Right forelimb (tissue), 1 donor: ENCODE measurements around the gene RHBDL2.
"Not testable (repeated sequence)": the region's sequence is repeated elsewhere in the genome, so short reads cannot be mapped to it uniquely, and the experiment has no call there.

Source experiments
- DNase-seq: peaks from one replicate; pipeline ENCODE4 v3.0.0-alpha.2; 2018

RHBDL2 gene

GRCh38 chr1:38873027-38873969, 68.3 kb downstream of the RHBDL2 start, which contains the start of gene MYCBP:
Gene MYCBP, minus strand, starts transcription at chr1:38873348. Its CDS starts 43 bp downstream, at chr1:38873305.
- DNase-seq = peak; percentile 97

DNA sequence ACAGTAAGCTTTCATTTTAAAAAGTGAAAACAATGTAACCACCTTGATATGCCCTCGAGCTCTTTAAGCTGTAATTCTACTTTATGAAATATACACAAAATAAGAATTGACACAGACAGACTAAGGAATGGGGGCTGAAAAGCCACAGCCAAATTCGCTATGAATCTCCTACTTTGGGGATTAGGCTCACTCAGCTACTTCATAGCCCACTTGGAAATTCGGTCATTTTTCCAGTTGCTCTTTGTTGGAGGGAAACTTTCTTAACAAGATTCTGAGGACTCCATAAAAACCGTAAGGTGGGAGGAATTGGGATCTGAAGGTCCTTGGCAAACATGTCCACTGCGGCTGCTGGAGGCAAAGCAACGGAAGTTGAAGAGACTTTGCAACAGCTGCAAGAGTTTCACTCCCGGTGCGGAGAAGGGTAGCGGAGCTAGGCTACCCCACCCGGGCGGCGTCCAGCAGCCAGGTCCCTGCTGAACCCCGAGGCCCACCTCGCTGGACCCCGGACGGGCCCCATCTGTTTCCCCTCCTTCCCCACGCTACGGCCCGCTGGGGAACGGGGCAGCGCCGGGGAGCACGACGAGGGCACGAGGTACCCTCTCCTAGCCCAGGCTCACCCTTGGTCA, 69.1 kb downstream of the RHBDL2 start:
- DNase-seq = peak; percentile 55

DNA sequence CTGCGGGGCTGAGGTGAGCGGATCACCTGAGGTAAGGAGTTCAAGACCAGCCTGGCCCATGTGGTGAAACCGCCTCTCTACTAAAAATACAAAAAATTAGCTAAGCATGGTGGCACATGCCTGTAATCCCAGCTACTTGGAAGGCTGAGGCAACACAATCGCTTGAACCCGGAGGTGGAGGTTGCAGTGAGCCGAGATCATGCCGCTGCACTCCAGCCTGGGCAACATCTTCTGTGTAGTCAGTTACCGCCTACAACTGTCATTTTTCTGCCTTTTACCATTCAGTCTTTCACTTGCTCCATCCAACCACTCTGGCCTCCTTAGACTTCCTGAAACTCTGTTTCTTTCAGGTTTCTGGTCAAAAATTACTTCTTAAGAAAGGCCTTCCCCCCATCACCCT, 70.6 kb downstream of the RHBDL2 start:
- DNase-seq = no peak

GRCh38 chr1:38867208-38867607, 74.4 kb downstream of the RHBDL2 start:
- DNase-seq = no peak

GRCh38 chr1:38865112-38865715, 76.4 kb downstream of the RHBDL2 start:
- DNase-seq = no peak

- DNase-seq = no peak
These were observed 81.2 kb downstream of the RHBDL2 start for GRCh38 chr1:38860454-38860795.

DNA sequence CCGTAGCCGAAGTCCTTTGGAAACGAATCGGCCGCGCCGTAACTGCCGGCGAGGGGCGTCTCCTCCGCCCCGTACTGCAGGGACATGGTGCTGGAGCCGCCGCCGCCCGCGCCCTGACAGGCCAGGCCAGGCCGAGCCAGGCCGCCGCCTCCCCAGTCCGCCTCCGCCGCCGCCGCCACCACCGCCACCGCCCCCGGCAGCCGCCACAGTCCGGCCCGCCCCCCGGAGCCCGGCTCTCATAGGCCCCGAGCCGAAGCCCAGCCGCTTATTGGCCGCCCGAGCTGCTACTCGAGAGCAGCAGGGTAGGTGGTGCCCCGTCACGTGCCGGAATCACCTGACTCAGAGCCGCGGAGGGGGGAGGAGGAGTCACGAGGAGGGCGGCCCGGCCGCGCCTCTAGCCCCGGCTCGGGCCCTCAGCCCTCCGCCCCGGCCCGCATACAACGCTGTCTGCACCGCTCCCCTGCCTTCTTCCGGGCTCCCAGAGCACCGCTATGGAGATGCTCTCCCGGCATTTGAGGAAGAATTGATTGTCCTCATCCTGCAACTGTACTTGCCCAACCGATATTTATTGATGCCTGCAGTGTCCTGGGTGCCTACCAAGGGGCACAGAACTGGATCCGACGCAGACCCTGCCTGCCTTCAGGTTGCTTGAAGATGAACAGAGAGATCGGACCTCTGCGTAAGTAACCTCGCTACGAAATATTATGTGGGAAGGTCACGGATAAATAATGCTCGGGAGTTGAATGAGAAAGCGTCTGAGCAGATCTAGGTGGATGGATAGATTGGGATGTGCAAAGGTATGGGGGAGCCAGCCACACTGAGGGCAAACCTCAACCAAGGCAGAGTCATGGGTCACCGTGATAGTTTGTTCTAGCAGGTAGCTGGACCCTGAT, 81.8 kb downstream of the RHBDL2 start, which contains the start of gene RRAGC:
Gene RRAGC, minus strand, starts transcription at position 212 of the 893 bp plus-strand sequence. Its CDS starts 126 bp downstream, at position 86.
- DNase-seq = peak; percentile 98

DNA sequence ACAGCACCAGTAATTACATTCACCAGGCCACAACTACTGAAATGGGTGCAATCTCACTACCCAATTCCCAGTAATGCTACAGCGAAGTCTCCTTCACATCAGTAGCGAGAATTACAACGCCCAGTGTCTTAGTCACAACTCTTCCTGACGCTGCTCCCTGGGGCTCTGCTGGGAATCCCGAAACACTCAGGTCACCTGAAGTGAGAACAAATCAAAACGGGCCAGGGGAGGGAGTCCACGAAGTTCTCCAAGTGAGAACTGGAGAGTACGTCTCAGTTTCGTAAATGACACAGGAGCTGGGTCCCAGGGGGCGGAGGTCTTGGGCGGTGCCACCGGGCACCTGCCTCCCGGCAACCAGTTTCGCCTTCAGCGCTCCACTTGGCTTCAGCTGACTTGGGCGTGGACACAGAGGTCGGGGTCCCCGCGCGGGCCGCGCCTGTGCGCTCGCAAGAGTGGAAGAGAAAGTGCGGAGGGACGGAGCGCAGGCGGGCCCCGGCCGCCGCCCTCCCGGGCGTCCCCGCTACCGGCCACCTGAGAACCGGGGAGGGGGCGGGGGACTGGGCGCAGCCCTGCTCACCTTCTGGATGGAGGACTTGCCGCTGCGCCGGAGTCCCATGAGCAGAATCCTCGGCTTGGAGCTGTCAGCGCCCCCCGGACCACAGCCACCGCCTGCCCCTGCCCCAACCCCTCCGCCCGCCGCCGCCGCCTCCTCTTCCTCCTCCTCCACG, 82.6 kb downstream of the RHBDL2 start:
- peak; percentile 54 for DNase-seq

- DNase-seq = no peak
These were observed 88.8 kb downstream of the RHBDL2 start for GRCh38 chr1:38852780-38853179.

- no peak for DNase-seq
These were observed 93.6 kb downstream of the RHBDL2 start for GRCh38 chr1:38848071-38848470.

DNA sequence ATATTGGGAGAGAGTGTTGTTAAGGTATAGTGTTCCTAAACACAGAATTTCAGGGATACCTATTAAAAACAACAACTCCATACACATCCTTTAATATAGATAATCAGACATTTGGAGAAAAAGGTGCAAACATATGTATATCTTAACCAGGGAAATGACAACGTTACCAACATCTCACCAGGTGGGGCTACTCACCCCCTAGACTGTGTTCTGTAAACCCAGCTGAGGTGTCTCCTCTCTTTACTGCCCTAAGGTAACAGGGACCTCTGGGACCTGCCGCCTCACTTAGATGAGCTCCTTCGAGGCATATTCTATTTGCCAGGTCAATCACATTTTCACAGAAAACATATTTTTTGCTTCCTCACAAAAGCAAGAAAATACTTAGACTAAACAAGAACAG, 95.4 kb downstream of the RHBDL2 start:
- DNase-seq = no peak

GRCh38 chr1:38845088-38845487, 96.5 kb downstream of the RHBDL2 start:
- DNase-seq = not testable (repeated sequence)

- no peak for DNase-seq
These were observed 101.3 kb downstream of the RHBDL2 start for GRCh38 chr1:38840281-38840680.

- no peak for DNase-seq
These were observed 102.3 kb downstream of the RHBDL2 start for GRCh38 chr1:38839363-38839762.

DNA sequence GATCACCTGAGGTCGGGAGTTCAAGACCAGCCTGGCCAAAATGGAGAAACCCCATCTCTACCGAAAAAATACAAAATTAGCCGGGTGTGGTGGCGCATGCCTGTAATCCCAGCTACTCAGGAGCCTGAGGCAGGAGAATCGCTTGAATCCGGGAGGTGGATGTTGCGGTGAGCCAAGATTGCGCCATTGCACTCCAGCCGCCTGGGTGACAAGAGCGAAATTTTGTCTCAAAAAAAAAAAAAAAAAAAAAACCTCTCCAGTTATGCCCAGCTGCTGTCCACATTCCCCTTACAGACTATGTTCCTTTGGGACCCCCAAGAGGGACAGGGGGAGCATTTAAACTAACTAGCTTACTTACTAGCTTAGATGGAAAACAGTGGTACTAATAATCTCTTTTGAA, 105.3 kb downstream of the RHBDL2 start:
- DNase-seq = not testable (repeated sequence)
